GM18505 (cell line): ENCODE measurements around the gene ERGIC1.
A peak's percentile ranks its signal among the peaks of the same experiment; 100 is the strongest.

Experiments
- ATAC-seq: cut with Tn5 transposase; IDR thresholded peaks from one replicate; pipeline ENCODE4 v1.9.1; 2021; ENCODE audit not compliant: unreplicated experiment
- POLR2A ChIP-seq: IDR thresholded peaks from 4 replicates; pipeline ENCODE4 v1.6.1; 2011; ENCODE audit warnings: borderline replicate concordance; ENCODE audit not compliant: insufficient read depth, insufficient read length; ENCODE audit errors: extremely low read depth

The ERGIC1 gene

DNA sequence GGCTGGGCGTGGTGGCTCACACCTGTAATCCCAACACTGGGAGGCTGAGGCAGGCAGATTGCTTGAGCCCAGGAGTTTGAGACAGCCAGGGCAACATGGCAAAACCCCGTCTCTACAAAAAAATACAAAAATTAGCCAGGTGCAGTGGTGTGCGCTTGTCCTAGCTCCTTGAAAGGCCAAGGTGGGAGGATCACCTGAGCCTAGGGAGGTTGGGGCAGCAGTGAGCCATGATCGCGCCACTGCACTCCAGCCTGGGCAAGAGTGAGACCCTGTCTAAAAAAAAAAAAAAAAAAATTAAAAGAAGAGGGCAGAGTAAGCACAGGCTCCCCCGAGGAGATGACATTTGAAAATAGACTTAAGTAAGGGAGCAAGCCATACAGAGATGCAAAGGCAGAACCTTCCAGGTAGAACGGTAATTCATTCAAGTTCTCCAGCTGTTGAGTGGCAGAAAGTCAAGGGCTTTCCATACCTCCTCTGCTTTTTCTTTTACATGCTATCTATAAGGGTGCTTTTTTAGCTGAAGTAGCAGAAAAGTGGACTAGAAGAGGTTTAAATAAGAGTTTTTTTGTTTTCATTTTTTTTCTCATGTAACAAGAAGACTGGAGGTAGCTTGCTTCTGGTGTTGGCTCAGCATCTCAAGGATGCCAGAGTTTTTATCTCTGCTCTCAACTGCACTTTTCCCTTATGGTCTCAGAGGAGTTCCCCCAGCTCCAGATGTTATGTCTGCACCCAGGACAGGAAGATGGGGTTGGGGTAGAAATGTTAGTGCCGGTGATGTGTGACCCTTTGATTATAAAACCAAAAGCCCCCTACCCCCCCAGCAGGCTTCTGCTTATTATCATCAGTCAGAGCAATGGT is 40.8 kb downstream of the ERGIC1 start:
- ATAC-seq: no peak
- TF ChIP-seq POLR2A: no peak

DNA sequence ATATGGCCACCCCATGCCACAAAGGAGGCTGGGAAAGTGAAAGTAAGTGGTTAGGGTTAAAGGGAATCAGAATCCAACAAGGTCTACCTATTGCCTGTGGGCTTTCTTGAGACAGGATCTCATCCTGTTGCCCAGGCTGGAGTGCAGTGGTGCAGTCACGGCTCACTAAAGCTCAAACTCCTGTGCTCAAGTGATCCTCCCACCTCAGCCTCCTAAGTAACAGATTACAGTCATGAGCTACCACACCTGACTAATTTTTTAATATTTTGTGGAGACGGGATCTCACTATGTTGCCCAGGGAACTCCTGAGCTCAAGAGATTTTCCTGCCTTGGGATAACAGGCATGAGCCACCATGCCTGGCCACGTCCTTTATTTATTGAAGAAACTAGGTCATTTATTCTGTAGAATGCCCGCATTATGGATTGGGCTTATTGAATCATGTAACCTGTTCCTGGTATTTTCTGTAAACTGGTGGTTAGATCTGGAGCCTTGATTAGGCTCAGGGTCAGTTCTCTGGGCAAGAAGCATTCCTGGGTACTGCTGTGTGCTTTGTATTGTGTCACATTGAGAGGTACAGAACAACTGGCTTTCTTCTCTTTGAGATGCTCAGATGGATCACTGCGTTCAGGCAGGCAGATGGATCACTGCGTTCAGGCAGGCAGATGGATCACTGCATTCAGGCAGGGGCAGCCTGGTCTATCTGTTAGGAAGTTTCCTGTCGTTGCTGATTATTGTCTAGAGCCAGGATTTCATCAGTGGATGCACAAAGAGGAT is 41.6 kb downstream of the ERGIC1 start:
- no peak for TF ChIP-seq POLR2A
- ATAC-seq: no peak

DNA sequence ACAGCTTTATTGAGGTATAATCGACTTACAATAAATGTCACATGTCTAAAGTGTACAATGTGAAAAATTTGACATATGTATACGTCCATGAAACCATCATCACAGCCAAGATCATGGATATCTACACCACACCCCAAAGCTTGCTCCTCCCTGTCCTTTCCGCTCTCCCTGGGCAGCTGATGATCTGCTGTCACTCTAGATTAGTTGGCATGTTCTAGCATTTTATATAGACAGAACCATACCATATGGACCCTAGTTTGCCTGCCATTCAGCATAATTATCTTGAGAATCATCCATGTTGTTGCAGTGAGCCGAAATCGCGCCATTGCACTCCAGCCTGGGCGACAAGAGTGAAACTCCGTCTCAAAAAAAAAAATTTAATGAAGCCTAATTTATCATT is 42.5 kb downstream of the ERGIC1 start:
- TF ChIP-seq POLR2A: no peak
- no peak for ATAC-seq

DNA sequence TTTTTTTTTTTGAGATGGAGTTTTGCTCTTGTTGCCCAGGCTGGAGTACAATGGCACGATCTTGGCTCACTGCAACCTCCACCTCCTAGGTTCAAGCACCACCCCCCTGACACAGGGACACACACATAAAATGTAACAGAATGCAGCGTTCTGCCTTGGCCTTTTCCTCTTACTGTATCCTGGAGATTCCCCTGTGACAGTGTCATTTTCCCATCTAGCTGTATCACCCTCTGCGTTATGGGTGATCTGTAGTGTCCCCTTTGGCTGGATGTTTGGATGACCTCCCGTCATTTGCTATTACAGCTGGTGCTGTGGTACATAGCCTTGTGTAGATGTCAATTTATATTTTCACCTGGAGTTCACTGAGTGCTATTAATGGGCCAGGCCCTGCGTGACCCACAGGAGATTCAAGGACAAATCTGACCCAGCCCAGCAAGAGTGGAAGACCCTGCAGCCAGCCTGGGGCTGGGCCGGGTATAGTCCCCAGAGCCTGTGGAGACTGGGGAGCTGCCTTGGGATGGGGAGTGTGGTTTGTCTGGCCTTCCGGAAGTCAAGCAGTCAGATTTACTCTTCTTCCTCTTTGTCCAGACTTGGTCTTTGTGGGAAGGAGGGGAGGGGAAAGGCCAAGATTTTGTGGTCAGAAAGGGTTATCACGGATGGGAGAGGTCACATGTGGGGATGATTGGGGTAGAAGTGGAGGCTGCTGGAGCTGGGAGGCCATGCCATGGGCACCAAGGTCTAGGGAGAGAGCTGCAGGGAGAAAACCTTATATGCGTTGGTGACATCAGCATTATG is 43.6 kb downstream of the ERGIC1 start:
- no peak for ATAC-seq
- no peak for TF ChIP-seq POLR2A

DNA sequence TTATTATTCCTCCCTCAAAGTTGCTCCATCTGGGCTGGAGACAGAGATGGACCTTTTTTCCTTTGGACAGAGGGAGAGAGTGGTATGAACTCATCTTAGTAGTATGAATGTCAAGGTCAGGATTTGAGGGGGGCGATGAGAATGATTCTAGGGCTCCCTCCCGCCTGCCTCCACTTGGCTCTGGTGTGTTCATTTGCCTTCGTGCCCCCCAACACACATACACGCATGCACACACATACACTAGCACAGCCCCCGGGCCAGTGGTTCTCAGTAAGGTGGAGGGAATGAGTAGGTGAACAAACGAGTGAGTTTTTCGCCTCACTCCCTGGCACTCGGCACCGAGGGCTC is 44.5 kb downstream of the ERGIC1 start:
- no peak for TF ChIP-seq POLR2A
- no peak for ATAC-seq

DNA sequence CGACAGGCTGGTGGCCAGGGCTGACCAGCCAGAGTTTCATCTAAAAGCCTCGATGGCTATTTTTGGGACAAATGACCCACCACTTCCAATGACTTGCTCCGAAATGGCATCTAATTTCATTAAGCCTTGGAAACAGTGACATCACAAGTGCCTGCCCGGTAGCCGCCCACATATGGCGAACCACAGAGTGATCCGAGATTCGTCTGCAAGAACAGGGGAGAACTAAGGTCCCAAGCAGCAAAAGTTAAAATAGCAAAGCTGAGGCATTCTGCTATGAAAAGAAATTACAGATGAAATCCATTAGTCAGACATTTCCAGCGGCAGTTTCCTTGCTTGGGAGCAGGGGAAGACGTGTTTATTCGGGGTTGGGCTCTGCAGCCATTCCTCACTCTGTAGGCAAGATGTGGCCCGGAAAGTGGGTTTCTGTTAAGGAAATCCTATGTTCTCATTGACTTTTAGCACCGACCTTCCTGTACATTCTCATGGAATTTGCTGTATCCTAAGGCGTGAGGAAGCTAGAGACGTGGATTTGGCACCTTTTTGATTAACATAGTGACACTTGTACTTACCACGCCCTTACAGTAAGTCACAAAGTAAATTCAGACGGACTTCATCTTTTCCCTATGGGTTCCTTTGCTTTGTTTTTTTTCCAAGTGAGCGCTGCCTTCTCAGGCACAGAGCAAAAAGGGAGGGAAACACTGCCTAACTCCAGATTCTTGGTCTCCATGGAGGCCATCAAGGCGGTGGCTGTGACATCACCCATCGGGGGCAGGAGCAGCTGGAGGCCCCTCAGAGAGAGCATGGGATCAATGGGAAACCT is 45.1 kb downstream of the ERGIC1 start:
- no peak for ATAC-seq

DNA sequence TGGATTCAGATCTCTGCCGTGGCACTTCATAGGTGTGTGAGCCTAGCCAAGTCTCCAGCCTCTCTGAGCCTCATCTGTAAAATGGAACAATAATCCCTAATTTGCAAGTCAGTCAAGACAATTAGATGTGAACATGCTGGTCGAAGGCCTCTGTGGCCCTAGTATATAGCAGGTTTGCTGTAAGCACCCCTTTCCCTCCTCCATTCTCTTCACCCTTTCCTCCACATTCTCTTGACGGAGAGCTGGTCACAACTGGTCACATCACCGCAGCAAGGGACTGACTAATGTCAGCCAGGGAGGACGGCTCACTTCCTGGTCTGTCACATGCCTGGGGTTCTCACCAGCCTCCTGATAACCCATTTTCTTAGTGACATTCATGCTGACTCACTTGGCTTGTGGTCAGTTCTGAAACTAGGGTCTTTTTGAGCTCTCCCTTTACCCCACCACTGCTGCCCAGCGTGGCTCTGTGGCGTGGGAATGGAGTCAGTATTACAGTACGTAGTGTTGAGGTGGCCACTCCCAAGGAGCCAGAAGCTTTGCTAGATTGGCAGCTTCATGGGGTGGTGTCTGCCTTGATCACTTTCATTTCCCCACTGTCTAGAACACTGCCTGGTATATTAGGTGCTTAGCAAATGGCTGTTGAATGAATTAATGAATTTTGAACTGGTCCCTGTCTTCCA is 47.8 kb downstream of the ERGIC1 start:
- peak; percentile 48 for TF ChIP-seq POLR2A
- peak; percentile 71 for ATAC-seq

More for the DNA sequence above, 45.1 kb downstream of the ERGIC1 start:
- no peak for TF ChIP-seq POLR2A

DNA sequence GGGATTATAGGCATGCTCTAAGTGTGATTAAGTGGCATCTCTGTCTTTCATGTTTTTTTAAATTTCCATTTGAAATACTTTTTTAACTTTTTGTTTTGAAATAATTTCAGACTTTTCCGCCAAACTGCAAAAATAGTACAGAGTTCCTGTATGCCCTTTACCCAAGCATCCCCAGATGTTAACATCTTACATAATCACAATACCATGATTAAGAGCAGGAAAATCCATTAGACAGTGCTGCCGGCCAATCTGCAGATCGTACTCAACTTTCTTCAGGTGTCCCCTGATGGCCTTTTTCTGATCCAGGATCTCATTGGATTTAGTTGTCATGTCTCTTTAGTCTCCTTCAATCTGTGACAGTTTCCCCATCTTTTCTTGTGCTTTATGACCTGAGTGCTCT is 49.0 kb downstream of the ERGIC1 start:
- TF ChIP-seq POLR2A: no peak

DNA sequence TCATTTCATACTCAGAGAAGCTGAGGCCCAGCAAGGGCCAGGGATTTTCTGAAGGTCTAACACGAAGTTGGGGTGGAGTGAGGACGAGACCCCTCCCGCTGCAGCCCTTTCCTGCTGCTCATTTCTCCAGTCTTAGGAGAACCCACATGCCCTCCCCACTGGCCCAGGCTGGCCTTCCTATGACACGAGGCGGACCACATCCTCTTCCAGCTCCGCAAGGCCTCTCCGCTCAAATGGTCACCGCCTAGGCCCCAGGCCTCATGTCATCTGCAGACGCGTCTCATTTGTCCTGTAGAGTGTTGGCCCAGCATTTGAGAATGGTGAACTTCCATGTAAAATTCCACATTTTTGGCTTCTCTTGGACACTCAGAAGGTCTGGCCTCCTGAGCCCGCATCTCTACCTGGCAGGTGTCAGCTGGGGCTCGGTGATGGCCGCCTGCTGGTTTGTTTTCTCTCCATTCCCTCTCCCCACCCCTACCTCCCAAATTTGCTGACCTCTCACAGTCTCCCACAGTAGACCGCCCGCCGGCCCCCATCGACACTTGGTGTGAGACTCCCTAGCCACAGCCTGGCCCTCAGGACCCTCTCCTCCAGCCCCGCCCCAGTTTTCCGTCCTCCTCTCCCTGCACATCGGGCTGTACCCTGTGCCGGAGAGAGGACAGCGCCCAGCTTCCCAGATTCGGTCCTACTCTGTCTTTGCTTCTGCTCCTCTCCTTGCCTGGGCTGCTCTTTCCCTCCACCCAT is 51.7 kb downstream of the ERGIC1 start:
- no peak for ATAC-seq
- no peak for TF ChIP-seq POLR2A

More for the DNA sequence above, 49.0 kb downstream of the ERGIC1 start:
- no peak for ATAC-seq

DNA sequence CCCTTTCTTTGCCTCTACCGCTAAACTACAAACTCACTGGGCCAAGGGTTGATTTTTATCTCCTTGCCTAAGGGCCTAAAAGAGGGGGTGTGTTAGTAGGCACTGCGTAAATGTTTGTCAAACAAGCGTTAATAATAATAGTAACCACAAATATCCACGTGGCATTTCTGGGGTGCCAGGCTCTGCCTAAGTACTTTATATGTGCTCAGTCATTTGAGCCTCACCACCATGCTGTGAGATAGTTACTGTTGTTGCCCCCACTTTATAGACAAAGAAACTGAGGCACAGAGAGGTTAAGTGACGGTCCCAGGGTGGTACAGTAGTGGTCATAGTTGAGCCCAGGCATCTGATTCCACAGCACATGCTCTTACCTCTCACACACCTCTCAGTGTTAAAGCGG is 52.4 kb downstream of the ERGIC1 start:
- no peak for TF ChIP-seq POLR2A
- ATAC-seq: no peak

DNA sequence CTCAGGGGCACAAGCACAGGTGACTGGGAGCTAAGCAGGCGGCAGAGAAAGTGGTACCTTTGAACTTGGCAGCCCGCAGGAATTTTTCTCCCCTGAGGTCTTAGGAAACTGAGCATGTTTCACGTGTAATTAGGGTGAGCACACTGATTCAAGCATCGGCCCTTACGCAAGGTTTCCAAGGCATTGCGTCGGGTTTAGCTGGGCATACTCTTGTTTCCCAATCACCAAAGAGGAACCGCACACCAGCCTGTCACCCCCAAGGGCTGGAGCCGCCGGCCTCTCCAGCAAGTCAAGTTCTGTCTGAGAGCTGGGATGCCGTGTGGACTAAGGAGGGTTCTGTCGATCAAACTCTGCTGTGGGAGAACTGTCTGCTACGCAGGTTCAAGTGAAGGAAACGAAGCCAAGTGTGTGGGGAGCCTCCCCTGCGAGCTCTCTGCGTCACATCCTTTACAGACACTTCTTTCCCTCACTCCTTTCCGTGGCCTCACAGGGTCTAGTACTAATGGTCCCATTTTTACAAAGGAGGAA is 53.0 kb downstream of the ERGIC1 start:
- ATAC-seq: no peak
- no peak for TF ChIP-seq POLR2A
